Measurements from ENCODE around the gene IL1RAPL1. TPM values are rescaled to one million over a fixed set of nuclear protein-coding genes. Genes with fewer than 3 reads are reported as not detected.

Gene IL1RAPL1
- total RNA-seq, 2 donors from 2014 or later: 1.2 to 3.0 TPM

- Histone ChIP-seq H3K36me3 (no peaks in the 10 kb centered on the region), H3K27me3 (no peaks in the 10 kb centered on the region), H3K9me3 (no peaks in the 10 kb centered on the region), H3K27ac (no peak overlapping the region), H3K4me3 (no peak overlapping the region), H3K4me1 (no peaks in the 10 kb centered on the region)
- no peak for DNase-seq (ENCODE audit: low spot score)
- TF ChIP-seq CTCF (IDR thresholded peaks at IDR 0.05): no peak
Observed at GRCh38 chrX:29491659-29492058, 904.4 kb downstream of the IL1RAPL1 start.

GRCh38 chrX:29496636-29497180 is 909.5 kb downstream of the IL1RAPL1 start:
- no peaks in the 10 kb centered on the region for H3K27me3 ChIP-seq
- no peak for TF ChIP-seq CTCF (IDR thresholded peaks at IDR 0.05)
- no peak for DNase-seq (ENCODE audit: low spot score)
- peaks cover 0 to 5% of the 10 kb centered on the region in 2 donors for H3K9me3 ChIP-seq
- H3K4me3 ChIP-seq: no peak overlapping the region
- no peaks in the 10 kb centered on the region for H3K36me3 ChIP-seq
- no peak overlapping the region for H3K27ac ChIP-seq
- no peaks in the 10 kb centered on the region for H3K4me1 ChIP-seq

GRCh38 chrX:29506729-29507128 is 919.5 kb downstream of the IL1RAPL1 start:
- Histone ChIP-seq H3K27me3 (no peaks in the 10 kb centered on the region), H3K4me3 (no peak overlapping the region), H3K27ac (no peak overlapping the region), H3K4me1 (no peaks in the 10 kb centered on the region), H3K36me3 (no peaks in the 10 kb centered on the region), H3K9me3 (peaks cover 0 to 12% of the 10 kb centered on the region in 2 donors)
- no peak for DNase-seq (ENCODE audit: low spot score)
- TF ChIP-seq CTCF (IDR thresholded peaks at IDR 0.05): no peak

- H3K36me3 ChIP-seq: no peaks in the 10 kb centered on the region
Observed at GRCh38 chrX:29518100-29518499, 930.9 kb downstream of the IL1RAPL1 start.

DNA sequence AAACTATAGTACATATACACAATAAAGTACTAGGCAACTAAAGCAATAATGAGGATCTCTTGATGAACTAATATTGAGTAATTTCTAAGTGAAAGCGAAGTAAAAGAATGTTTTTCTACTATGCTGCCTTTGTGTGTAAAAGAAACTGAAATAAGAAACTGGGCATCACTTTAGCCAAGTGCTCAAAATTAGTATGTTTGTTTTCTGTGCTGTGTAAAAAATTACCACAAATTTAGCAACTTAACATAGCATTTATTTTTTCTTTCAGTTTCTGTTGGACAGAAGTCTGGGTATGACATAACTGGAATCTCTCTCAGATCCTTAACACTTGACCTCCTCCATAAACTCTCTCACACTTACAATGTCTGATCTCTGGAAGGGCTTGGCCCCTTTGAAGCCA is 941.0 kb downstream of the IL1RAPL1 start:
- H3K4me3 ChIP-seq: no peak overlapping the region
- H3K36me3 ChIP-seq: no peaks in the 10 kb centered on the region
- H3K27me3 ChIP-seq: no peaks in the 10 kb centered on the region
- no peak for TF ChIP-seq CTCF (IDR thresholded peaks at IDR 0.05)
- H3K27ac ChIP-seq: no peak overlapping the region
- DNase-seq (ENCODE audit: low spot score): no peak
- H3K4me1 ChIP-seq: no peaks in the 10 kb centered on the region
- H3K9me3 ChIP-seq: no peaks in the 10 kb centered on the region

More at GRCh38 chrX:29518100-29518499, 930.9 kb downstream of the IL1RAPL1 start:
- no peak for TF ChIP-seq CTCF (IDR thresholded peaks at IDR 0.05)
- DNase-seq (ENCODE audit: low spot score): no peak
- Histone ChIP-seq H3K27ac (no peak overlapping the region), H3K9me3 (no peaks in the 10 kb centered on the region), H3K27me3 (no peaks in the 10 kb centered on the region), H3K4me1 (no peaks in the 10 kb centered on the region), H3K4me3 (no peak overlapping the region)

- no peaks in the 10 kb centered on the region for H3K4me1 ChIP-seq
- no peaks in the 10 kb centered on the region for H3K36me3 ChIP-seq
- no peak overlapping the region for H3K4me3 ChIP-seq
- no peak for DNase-seq (ENCODE audit: low spot score)
- H3K9me3 ChIP-seq: no peaks in the 10 kb centered on the region
- H3K27ac ChIP-seq: no peak overlapping the region
- no peak for TF ChIP-seq CTCF (IDR thresholded peaks at IDR 0.05)
- no peaks in the 10 kb centered on the region for H3K27me3 ChIP-seq
Observed at GRCh38 chrX:29530501-29530900, 943.3 kb downstream of the IL1RAPL1 start.
